Astrocyte (in vitro differentiated cells and primary cell): ENCODE measurements around the gene PSG7.
"Not testable (repeated sequence)": the region's sequence is repeated elsewhere in the genome, so short reads cannot be mapped to it uniquely, and the experiment has no call there.

Experiments used
- EZH2 ChIP-seq: IDR thresholded peaks from 2 replicates; pipeline ENCODE4 v1.6.1; 2012; ENCODE audit warnings: mild to moderate bottlenecking, low read length, inconsistent platforms; ENCODE audit not compliant: insufficient read depth
- TF ChIP-seq, protein P1 (sequence below): IDR thresholded peaks from 2 replicates; pipeline ENCODE4 v1.5.1; 2011; ENCODE audit warnings: low read depth, mild to moderate bottlenecking, inconsistent platforms, low read length, moderate library complexity; ENCODE audit not compliant: insufficient read depth

DNA sequence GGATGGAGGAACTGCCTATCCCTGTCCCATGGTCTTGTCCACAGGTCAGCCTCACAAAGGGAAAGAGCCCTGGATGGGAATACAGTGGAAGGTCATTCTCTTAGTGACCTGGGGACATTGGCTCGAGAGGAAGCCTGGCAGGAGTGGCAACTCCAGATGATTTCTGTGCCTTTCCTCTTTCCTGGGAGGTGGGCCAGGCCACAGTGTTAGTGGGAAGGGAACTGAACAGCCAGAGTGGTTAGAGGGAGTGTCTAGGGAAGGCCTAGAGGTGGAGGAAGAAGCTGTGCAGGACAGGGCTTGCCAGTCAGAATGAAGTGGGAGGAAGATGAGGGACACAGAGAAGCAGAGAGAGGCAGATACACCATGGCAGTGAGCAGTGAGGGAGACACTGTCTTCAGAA, 61.1 kb downstream of the PSG7 start:
- TF ChIP-seq, protein P1, sequence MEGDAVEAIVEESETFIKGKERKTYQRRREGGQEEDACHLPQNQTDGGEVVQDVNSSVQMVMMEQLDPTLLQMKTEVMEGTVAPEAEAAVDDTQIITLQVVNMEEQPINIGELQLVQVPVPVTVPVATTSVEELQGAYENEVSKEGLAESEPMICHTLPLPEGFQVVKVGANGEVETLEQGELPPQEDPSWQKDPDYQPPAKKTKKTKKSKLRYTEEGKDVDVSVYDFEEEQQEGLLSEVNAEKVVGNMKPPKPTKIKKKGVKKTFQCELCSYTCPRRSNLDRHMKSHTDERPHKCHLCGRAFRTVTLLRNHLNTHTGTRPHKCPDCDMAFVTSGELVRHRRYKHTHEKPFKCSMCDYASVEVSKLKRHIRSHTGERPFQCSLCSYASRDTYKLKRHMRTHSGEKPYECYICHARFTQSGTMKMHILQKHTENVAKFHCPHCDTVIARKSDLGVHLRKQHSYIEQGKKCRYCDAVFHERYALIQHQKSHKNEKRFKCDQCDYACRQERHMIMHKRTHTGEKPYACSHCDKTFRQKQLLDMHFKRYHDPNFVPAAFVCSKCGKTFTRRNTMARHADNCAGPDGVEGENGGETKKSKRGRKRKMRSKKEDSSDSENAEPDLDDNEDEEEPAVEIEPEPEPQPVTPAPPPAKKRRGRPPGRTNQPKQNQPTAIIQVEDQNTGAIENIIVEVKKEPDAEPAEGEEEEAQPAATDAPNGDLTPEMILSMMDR, result not testable (repeated sequence)
- not testable (repeated sequence) for TF ChIP-seq EZH2
